ENCODE results near the gene OR6B2.

GRCh38 chr2:240024766-240025165 lies 5.5 kb downstream of the OR6B2 start:
- TF ChIP-seq, protein P1, sequence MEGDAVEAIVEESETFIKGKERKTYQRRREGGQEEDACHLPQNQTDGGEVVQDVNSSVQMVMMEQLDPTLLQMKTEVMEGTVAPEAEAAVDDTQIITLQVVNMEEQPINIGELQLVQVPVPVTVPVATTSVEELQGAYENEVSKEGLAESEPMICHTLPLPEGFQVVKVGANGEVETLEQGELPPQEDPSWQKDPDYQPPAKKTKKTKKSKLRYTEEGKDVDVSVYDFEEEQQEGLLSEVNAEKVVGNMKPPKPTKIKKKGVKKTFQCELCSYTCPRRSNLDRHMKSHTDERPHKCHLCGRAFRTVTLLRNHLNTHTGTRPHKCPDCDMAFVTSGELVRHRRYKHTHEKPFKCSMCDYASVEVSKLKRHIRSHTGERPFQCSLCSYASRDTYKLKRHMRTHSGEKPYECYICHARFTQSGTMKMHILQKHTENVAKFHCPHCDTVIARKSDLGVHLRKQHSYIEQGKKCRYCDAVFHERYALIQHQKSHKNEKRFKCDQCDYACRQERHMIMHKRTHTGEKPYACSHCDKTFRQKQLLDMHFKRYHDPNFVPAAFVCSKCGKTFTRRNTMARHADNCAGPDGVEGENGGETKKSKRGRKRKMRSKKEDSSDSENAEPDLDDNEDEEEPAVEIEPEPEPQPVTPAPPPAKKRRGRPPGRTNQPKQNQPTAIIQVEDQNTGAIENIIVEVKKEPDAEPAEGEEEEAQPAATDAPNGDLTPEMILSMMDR (IDR thresholded peaks at IDR 0.05; ENCODE audit: low read depth, low read length, missing input control): no peak
- TF ChIP-seq NR2F2 (IDR thresholded peaks at IDR 0.05) (no peak), FOXA1 (IDR thresholded peaks at IDR 0.05) (no peak)

Data from liver (tissue), 3 donors.